HS-5 (cell line): ENCODE measurements around the gene HOXC9.

ENCODE experiments used
- DNase-seq: peaks from one replicate; pipeline ENCODE4 v3.0.0-alpha.2; 2012; ENCODE audit warnings: low read depth

Gene HOXC9

GRCh38 chr12:54015018-54015931 lies 15.3 kb downstream of the HOXC9 start:
- DNase-seq = no peak

GRCh38 chr12:54016051-54016450 lies 16.1 kb downstream of the HOXC9 start:
- DNase-seq = no peak

GRCh38 chr12:54016478-54016964 lies 16.6 kb downstream of the HOXC9 start:
- no peak for DNase-seq

GRCh38 chr12:54017027-54017788 lies 17.2 kb downstream of the HOXC9 start:
- DNase-seq = no peak

- DNase-seq = no peak
Measured at GRCh38 chr12:54017878-54018467, 18.0 kb downstream of the HOXC9 start.

- DNase-seq = no peak
Measured at GRCh38 chr12:54018468-54018984, 18.6 kb downstream of the HOXC9 start.

- DNase-seq = no peak
Measured at GRCh38 chr12:54019091-54019811, 19.3 kb downstream of the HOXC9 start.

GRCh38 chr12:54019924-54020590 lies 20.1 kb downstream of the HOXC9 start:
- no peak for DNase-seq

GRCh38 chr12:54020591-54021405 lies 20.8 kb downstream of the HOXC9 start:
- no peak for DNase-seq

- DNase-seq = no peak
Measured at GRCh38 chr12:54021432-54022013, 21.6 kb downstream of the HOXC9 start.

- DNase-seq = no peak
Measured at GRCh38 chr12:54022960-54023884, 23.3 kb downstream of the HOXC9 start.

- no peak for DNase-seq
Measured at GRCh38 chr12:54024127-54024526, 24.2 kb downstream of the HOXC9 start.

- DNase-seq = no peak
Measured at GRCh38 chr12:54024581-54025305, 24.8 kb downstream of the HOXC9 start.

- no peak for DNase-seq
Measured at GRCh38 chr12:54025499-54026405, 25.8 kb downstream of the HOXC9 start.

- DNase-seq = no peak
Measured at GRCh38 chr12:54026640-54027441, 26.9 kb downstream of the HOXC9 start.

- DNase-seq = no peak
Measured at GRCh38 chr12:54027442-54027786, 27.5 kb downstream of the HOXC9 start.
